ENCODE measurements around the gene CRISPLD2. TPM values are rescaled to one million over a fixed set of nuclear protein-coding genes. Genes with fewer than 3 reads are reported as not detected.
"Not testable (repeated sequence)": the region's sequence is repeated elsewhere in the genome, so short reads cannot be mapped to it uniquely, and the experiment has no call there.

CRISPLD2 gene
- total RNA-seq, 2 donors from 2014 or later = 0.07 to 0.08 TPM

DNA sequence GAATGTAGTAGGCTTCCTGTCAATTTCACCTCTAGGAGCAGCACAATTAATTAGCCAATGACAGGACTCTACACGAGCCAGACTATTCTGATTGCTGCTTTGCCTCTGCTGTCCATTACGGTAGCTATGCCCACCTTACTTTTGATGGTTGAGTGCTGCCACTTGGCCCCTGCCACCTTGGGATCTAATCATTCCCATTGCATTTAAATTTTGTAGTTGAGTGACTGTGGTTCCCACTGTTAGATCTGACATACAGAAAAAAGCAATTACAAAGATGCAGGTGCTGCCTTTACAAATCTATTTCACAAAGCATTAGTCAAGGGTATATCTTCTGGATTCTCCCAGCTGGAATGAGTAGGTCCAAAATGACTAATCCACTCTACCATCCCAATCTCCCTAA is 39.9 kb downstream of the CRISPLD2 start:
- no peak for DNase-seq (ENCODE audit: low spot score in 2 of 2)
- Mint-ChIP-seq H3K36me3 (peaks cover 9 to 20% of the 10 kb centered on the region in 2 donors), H3K27ac (no peak overlapping the region), H3K9me3 (peaks cover 6 to 17% of the 10 kb centered on the region in 2 donors)
- ATAC-seq = no peak

DNA sequence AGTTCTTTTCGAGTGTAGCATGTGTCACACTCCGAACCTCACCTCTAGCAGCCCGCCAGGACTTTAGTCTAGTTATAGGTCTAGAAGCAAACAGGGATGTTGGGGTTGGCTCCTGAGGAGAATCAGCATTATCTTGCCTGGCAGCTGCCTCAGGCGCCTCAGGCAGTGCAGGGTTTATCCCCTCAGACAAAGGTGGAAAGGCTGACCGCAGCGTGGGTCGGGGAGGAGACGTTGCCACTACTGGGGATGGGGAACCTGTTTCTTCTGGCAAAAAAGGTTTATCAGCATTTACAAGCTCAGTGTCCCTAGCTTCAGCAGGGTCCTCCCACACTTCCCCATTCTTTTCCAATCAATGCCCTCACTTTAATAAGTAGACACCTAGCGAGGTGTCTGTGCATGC is 40.6 kb downstream of the CRISPLD2 start:
- DNase-seq (ENCODE audit: low spot score in 2 of 2) (no peak), ATAC-seq (no peak)
- no peak overlapping the region for H3K27ac Mint-ChIP-seq
- peaks cover 6 to 17% of the 10 kb centered on the region in 2 donors for H3K9me3 Mint-ChIP-seq
- H3K36me3 Mint-ChIP-seq = peaks cover 9 to 20% of the 10 kb centered on the region in 2 donors

DNA sequence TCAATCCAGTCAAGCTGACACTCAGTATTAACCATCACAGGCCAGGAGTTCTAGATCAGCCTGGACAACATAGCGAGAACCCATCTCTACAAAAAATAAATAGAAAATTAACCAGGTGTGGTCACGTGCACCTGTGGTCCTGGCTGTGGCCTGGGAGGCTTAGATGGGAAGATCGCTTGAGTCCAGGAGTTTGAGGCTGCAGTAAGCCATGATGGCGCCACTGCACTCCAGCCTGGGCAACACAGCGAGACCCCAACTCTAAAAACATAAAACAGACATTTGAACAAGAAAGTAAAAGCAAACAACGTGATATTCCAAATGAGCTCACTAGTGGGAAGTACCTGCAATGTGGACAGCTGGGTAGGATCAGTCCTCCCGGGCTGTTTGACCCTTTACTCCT is 41.9 kb downstream of the CRISPLD2 start:
- Mint-ChIP-seq H3K27ac (no peak overlapping the region), H3K36me3 (peaks cover 9 to 20% of the 10 kb centered on the region in 2 donors), H3K9me3 (peaks cover 6 to 17% of the 10 kb centered on the region in 2 donors)
- ATAC-seq (no peak), DNase-seq (ENCODE audit: low spot score in 2 of 2) (no peak)

DNA sequence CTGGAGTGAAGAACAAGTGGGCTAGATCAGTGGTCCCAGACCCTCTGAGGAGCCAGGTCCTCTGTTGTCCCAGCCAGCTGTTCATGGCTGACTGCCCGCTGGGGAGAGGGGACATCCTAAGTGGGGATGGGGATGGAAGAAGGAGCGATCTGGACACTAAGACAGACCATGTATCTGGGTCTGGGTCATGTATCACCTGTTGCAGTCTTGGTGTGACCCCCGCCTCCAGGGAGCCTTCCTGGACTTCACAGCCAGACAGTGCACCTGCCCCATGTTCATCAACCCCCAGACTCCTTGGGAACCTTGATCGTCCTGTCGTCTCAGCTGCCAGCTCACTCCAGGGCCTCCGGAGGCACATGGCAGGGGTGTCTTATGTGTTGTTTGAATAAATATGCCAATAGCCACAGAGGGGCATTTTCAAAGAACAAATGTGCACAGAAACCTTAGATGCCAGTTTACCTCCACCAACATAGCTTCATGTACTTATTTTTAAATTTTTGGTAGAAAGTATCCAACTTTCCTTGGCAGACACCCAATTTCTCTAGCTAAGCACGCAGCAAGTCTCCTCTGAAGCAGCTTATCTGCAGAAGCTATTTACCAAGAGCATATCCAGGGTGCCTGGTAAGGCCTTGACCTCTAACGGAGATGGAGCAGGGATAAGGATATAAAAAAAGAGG is 43.2 kb downstream of the CRISPLD2 start:
- ATAC-seq (no peak), DNase-seq (ENCODE audit: low spot score in 2 of 2) (no peak)
- peaks cover 9 to 20% of the 10 kb centered on the region in 2 donors for H3K36me3 Mint-ChIP-seq
- H3K27ac Mint-ChIP-seq = no peak overlapping the region
- H3K9me3 Mint-ChIP-seq = peaks cover 6 to 17% of the 10 kb centered on the region in 2 donors

DNA sequence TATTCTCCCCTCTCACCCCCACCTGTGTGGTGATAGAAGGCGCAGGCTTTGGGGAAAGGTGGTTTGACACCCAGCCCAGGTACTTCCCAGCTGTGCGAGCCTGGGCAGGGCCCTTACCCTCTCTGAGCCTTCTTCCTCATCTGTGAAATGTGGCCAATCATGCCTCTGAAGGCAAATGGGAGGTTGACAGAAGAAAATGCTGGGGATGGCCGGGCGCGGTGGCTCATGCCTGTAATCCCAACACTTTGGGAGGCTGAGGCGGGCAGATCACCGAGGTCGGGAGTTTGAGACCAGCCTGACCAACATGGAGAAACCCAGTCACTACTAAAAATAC is 43.7 kb downstream of the CRISPLD2 start:
- Mint-ChIP-seq H3K27ac (no peak overlapping the region), H3K9me3 (peaks cover 6 to 17% of the 10 kb centered on the region in 2 donors), H3K36me3 (peaks cover 9 to 20% of the 10 kb centered on the region in 2 donors)
- DNase-seq (ENCODE audit: low spot score in 2 of 2) (no peak), ATAC-seq (no peak)

DNA sequence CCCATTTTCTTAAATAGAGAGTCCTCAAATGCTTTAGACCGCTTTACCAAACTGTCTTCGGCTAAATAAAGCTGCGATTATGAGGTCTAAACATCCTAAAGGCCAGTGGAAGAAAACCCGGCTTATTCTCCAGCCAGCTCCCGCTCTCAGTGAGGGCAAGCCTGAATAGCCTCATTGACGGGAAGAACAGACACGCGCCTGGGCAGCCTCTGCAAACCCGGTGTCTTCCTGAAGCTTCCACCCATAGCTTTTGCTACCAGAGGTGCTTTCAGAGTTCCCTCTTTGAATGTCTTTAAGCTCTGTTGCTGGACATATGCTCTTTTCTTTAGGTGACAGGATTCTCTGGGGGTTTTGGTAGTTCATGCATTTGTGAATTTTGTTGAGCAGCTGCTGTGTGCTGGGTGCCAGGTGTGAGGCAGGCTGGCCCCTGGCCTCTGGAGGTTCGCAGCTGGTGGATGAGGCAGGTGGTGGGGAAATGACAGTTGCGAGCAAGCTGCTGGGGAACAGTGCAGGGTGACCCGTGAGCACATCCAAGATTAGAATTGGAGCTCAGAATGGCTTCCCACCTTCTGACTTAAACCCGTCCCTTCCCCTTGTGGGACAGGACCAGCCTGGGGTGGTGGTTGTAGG is 44.7 kb downstream of the CRISPLD2 start:
- H3K36me3 Mint-ChIP-seq = peaks cover 8 to 17% of the 10 kb centered on the region in 2 donors
- peaks cover 6 to 17% of the 10 kb centered on the region in 2 donors for H3K9me3 Mint-ChIP-seq
- no peak for ATAC-seq
- H3K27ac Mint-ChIP-seq = peak overlapping the region in 1 of 2 donors; percentile 14
- no peak for DNase-seq (ENCODE audit: low spot score in 2 of 2)

DNA sequence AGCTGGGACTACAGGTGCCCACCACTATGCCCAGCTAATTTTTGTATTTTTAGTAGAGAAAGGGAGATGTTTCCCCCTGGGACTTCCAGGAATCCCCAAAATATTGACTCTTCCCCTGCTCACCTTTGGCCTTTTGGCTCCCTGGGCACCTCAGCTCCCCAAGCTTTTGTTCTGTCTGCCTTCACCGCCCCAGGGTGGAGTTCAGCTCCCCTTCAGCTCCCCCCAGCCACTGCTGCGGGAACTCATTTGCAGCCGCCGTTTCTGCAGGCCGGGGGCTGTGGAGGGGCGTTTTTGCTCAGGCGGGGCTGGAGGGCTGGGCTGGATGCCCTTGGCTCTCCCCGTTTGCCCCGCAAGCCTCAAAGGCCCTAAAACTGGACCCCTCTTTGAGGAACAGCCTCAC is 47.9 kb downstream of the CRISPLD2 start:
- H3K9me3 Mint-ChIP-seq = no peaks in the 10 kb centered on the region
- no peaks in the 10 kb centered on the region for H3K36me3 Mint-ChIP-seq
- no peak for ATAC-seq
- H3K27ac Mint-ChIP-seq = peak overlapping the region in 1 of 2 donors; percentile 5
- DNase-seq (ENCODE audit: low spot score in 2 of 2) = no peak

DNA sequence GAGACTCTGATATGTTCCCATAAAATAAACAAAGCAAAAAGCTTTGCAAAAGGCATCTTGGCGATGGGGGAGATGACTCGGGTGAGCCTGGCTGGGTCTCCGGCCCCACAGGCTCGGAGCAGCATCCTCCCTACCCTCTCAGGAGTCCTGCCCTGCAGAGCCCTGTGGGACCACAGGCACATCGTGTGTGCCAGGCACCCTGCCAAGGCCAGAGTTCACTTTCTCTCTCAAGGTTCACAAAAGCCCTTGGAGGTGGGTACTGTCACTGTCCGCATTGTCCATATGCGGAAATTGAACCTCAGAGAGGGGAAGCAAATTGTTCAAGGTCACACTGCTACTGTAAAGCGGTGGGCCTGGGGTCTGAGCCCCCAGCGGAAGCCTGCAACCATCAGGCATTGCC is 48.5 kb downstream of the CRISPLD2 start:
- no peak for ATAC-seq
- DNase-seq (ENCODE audit: low spot score in 2 of 2) = no peak
- no peaks in the 10 kb centered on the region for H3K9me3 Mint-ChIP-seq
- peak overlapping the region in 1 of 2 donors; percentile 5 for H3K27ac Mint-ChIP-seq
- no peaks in the 10 kb centered on the region for H3K36me3 Mint-ChIP-seq

DNA sequence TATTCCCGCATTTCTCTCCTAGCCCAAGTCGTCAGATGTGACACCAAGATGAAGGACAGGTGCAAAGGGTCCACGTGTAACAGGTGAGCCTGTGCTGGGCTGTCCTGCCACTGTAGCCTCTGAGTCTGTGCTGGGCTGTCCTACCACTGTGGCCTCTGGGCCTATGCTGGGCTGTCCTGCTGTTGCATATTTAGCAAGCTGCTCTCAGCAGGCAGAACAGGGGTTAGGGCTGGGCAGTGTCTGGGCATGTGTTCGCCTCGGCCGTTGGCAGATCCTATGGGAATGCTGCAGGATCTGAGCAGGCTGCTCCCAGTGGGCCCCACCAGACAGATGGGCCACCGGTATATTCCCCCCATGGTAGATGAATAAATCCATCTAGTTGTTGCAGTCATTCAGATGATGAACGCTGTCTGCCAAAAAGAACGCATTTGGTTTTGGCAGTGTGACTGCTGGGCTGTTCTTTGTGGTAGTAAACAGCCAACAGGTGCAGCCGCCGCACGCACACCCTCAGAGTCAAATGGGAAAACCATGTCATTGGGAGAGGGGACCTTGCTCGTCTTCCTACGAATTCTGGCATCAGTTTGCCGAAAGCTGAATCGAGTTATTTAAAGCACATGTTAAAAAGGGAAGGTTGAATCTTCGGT is 49.2 kb downstream of the CRISPLD2 start:
- no peak for ATAC-seq
- no peaks in the 10 kb centered on the region for H3K9me3 Mint-ChIP-seq

DNA sequence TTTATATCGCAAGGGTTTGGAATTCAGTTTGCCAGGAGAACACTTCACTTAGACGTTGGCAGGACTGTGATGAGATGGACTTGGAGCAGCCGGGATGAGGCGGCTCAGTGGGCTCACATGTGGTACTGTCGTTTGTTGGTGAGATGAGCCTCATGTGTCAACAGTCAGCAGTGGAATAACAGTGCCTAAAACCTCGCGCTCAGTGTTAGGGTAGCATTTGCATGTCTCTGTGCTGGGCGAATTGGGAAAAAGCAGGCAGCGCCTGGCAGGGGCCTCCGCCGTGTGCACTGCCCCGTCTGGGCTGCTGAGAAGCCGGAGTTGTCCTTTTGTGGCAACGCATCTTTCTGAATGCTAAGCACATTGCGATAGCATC is 49.7 kb downstream of the CRISPLD2 start:
- DNase-seq (ENCODE audit: low spot score in 2 of 2) (no peak), ATAC-seq (no peak)
- H3K27ac Mint-ChIP-seq = no peak overlapping the region
- no peaks in the 10 kb centered on the region for H3K9me3 Mint-ChIP-seq
- no peaks in the 10 kb centered on the region for H3K36me3 Mint-ChIP-seq

More for the DNA sequence above, 49.2 kb downstream of the CRISPLD2 start:
- DNase-seq (ENCODE audit: low spot score in 2 of 2) = no peak
- Mint-ChIP-seq H3K27ac (no peak overlapping the region), H3K36me3 (no peaks in the 10 kb centered on the region)

DNA sequence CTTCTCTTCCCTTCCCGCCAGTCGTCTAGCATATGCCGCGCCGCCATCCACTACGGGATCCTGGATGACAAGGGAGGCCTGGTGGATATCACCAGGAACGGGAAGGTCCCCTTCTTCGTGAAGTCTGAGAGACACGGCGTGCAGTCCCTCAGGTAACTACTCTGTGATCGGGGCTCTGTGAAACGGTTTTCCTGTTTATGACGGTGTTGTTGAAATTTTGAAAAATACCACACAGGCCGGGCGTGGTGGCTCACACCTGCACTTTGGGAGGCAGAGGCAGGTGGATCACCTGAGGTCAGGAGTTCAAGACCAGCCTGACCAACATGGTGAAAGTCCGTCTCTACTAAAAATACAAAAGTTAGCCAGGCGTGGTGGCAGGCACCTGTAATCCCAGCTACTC is 53.2 kb downstream of the CRISPLD2 start:
- DNase-seq (ENCODE audit: low spot score in 2 of 2); ATAC-seq; H3K36me3 Mint-ChIP-seq: not testable (repeated sequence)

DNA sequence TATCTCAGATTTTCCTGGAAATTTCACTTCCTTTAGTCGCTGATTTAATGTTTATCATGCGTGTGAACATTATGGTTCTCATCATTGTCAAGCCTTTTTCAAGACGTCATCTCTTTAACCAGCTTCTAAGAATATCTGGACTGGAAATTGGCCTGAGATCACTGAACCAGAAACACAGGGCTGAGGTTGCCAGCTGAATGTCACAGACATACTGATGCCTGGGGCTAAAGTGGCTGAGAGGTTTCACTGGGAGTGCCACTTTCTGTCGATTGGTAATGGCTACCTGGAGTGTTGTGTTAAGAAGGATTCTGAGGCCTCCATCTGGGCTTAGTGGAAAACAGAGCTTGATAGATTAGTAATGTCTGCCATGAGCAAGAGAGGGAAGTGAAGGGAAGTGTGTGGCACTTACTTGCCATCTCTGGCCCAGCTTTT is 54.2 kb downstream of the CRISPLD2 start:
- H3K9me3 Mint-ChIP-seq = no peaks in the 10 kb centered on the region
- no peaks in the 10 kb centered on the region for H3K36me3 Mint-ChIP-seq
- no peak for ATAC-seq
- no peak for DNase-seq (ENCODE audit: low spot score in 2 of 2)
- no peak overlapping the region for H3K27ac Mint-ChIP-seq

More for the DNA sequence above, 53.2 kb downstream of the CRISPLD2 start:
- H3K27ac Mint-ChIP-seq, H3K9me3 Mint-ChIP-seq: not testable (repeated sequence)

DNA sequence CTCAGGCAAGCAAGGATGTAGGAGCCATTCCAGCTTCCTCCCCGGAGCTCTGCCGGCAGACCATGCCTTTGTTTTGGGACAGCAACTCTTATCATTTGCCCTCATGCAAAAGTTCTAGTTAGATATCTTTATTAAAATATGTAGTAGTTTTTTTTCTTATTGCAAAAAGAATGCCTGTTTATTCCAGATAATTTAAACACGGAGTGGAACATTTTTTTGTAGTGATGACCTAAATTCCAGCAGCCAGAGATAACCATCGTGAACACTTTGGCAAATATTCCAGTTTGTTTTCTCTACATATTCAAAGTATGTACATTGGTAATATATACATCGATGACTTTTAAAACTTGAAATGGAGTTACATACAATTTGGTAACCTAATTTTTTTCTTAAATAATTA is 54.8 kb downstream of the CRISPLD2 start:
- H3K9me3 Mint-ChIP-seq = no peaks in the 10 kb centered on the region
- no peak overlapping the region for H3K27ac Mint-ChIP-seq
- ATAC-seq = no peak

DNA sequence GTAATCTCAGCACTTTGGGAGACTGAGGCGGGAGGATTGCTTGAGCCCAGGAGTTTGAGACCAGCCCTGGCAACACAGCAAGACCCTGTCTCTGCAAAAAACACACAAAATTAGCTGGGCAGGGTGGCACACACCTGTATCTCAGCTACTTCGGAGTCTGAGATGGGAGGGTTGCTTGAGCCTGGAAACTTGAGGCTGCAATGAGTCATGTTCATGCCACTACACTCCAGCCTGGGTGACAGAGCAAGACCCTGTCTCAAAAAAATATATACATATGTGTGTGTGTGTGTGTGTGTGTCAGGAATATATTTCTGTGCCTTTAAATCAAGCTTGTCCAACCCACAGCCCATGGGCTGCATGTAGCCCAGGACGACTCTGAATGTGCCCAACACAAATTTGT is 55.2 kb downstream of the CRISPLD2 start:
- Mint-ChIP-seq H3K27ac (no peak overlapping the region), H3K36me3 (no peaks in the 10 kb centered on the region), H3K9me3 (no peaks in the 10 kb centered on the region)
- ATAC-seq = no peak
- DNase-seq (ENCODE audit: low spot score in 2 of 2) = no peak

More for the DNA sequence above, 54.8 kb downstream of the CRISPLD2 start:
- no peak for DNase-seq (ENCODE audit: low spot score in 2 of 2)
- no peaks in the 10 kb centered on the region for H3K36me3 Mint-ChIP-seq

DNA sequence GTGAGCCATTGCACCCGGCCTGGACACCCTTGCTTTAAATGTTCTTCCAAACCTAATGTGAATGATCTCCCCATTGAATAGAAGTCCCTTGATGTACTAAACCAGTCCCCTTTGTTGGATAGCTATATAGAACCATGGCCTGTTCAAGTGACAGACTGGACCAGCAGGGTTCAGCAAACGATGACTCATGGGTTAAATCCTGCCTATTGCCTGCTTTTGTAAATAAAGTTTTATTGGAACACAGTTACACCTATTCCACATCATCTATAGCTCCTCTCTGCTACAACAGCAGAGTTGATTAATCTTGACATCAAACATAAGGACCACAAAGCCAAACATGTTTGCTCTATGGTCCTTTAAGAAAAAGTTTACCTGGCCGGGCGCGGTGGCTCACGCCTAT is 56.1 kb downstream of the CRISPLD2 start:
- ATAC-seq (no peak), DNase-seq (ENCODE audit: low spot score in 2 of 2) (no peak)
- no peak overlapping the region for H3K27ac Mint-ChIP-seq
- H3K36me3 Mint-ChIP-seq = no peaks in the 10 kb centered on the region
- no peaks in the 10 kb centered on the region for H3K9me3 Mint-ChIP-seq

DNA sequence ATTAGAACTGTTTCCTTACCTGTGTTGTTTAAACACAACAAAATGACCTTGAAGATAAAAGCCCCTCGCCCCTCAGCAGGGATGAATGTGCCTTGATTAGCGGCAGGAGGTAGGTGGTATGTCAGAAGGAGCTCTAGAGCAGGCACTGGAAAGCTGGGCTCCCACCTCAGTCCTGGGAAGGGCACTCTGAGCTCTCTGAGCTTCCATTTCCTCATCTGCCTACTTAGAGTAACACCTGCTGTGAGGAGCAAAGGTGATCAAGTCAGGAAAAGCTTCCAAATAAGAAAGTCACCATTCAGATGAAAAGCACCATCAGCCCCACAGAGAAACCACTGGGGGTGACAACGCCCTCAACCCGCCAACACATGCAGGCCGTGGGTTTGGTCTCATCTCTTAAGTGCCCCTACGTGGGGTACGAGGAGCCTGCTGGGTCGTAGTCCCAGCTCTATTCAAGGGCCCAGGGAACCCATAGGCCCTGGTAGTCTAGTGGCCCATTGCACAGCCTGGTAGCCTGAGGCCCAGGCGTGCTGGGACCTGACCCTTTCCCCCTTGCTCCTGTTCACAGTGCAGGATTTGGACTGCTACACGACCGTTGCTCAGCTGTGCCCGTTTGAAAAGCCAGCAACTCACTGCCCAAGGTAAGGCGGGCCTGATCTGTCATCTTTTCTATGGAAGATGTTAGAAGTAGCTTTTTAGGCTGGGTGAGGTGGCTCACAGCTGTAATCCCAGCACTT is 57.3 kb downstream of the CRISPLD2 start:
- Mint-ChIP-seq H3K36me3 (no peaks in the 10 kb centered on the region), H3K27ac (no peak overlapping the region), H3K9me3 (no peaks in the 10 kb centered on the region)
- ATAC-seq (no peak), DNase-seq (ENCODE audit: low spot score in 2 of 2) (no peak)

DNA sequence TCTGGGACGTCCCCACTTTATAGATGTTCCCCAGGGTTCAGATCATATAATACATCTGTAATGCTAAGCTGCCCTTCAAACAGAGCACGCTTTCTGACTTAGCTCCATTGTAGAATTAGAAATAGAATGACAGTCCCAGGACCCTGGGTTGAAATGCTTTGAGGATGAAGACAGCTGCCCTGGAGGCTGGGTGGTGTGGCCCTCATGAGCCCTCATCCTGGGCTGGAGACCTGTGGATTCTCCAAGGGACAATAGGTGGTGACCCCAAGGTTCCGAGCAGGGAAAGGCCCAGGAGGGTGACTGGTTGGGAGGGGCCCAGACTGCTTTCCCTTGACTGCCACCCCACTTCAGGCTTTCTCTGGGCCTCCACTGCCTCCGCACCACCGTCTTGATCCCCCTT is 59.0 kb downstream of the CRISPLD2 start:
- Mint-ChIP-seq H3K27ac (no peak overlapping the region), H3K36me3 (peaks cover 0 to 6% of the 10 kb centered on the region in 2 donors), H3K9me3 (no peaks in the 10 kb centered on the region)
- DNase-seq (ENCODE audit: low spot score in 2 of 2) (no peak), ATAC-seq (no peak)

Data from activated naive CD4-positive, alpha-beta T cell treated with anti-CD3 and anti-CD28 coated beads, Interleukin-2, amount 50 U/mL, for 72 hours (primary cell).